Thyroid gland (tissue), 4 donors: ENCODE data around the gene NELL2.

Experiments used
- CTCF ChIP-seq, 6 experiments: fragments of 200-600 bp in 3 of 6; fragments of 450-650 bp in 3 of 6; sonication (generic) in 3 of 6; IDR thresholded peaks; one replicate each; pipeline ENCODE4 v1.5.1; 2016 to 2019; ENCODE audit warnings: antibody characterized with exemption in 6 of 6, mild to moderate bottlenecking in 2 of 6, inconsistent platforms in 1 of 6, moderate library complexity in 1 of 6
- POLR2A ChIP-seq, 2 donors: fragments of 450-650 bp; IDR thresholded peaks; one replicate each; pipeline ENCODE4 v1.6.1; 2017; ENCODE audit warnings: antibody characterized with exemption in 2 of 2, mild to moderate bottlenecking in 2 of 2, moderate library complexity in 1 of 2

- no peak for TF ChIP-seq CTCF (IDR thresholded peaks at IDR 0.05)
- TF ChIP-seq POLR2A (IDR thresholded peaks at IDR 0.05), result no peak
These were observed 28.2 kb upstream of the NELL2 start for GRCh38 chr12:44904321-44904720.
